Measurements from ENCODE around the gene SDSL. TPM values are rescaled to one million over a fixed set of nuclear protein-coding genes. Genes with fewer than 3 reads are reported as not detected.

Gene SDSL
- total and polyA plus RNA-seq, 4 donors, result 3.0 to 25.8 (median 13.0) TPM

GRCh38 chr12:113474635-113475436, 52.7 kb downstream of the SDSL start:
- H3K4me3 ChIP-seq, result no peak overlapping the region
- 4 to 5% methylated on average over 19 of the region's 19 CpGs for WGBS, 2 donors
- no peak for DNase-seq

DNA sequence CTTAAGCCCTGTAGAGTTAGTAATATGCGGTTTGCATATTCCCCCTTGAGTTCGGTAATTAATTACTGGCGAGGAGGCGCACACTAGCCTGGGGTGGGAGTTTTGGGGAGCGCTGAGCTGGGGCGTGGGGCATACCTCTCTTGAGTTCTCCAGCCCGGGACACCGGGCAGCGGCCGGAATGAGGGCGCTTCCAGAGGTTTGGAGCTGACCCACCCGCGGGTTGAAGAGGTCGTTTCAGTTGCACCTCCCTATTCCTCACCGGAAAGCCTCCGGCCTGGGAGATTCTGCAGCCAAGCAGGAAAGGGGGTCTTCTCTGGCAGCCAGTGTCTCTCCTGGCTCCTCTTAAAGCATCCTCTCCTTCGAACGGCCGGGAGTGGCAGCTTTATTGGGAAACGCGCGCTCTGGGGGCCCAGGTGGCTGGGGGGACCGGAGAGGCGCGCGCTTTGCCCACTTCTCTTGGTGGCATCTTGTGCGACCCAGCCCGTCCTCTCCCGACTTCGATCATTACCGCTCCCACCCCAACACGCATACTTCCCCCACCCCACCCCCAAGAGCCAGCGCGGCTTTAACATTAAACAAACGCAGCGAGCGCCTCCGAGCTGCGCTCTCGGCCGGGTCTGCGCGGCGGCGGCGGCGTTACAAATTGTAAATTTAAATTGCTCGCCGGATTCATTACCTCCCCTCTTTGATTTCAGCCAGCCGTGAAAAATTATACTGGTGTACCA, 53.4 kb downstream of the SDSL start:
- no peak for ATAC-seq (ENCODE audit: insufficient read depth, low FRiP score)
- H3K36me3 ChIP-seq (ENCODE audit: control insufficient read depth in 4 of 4, insufficient read depth in 4 of 4, low read length in 4 of 4), result no peaks in the 10 kb centered on the region
- H3K9ac ChIP-seq (ENCODE audit: insufficient read depth in 1 of 2, low read length in 2 of 2), result no peak overlapping the region
- no peak for DNase-seq
- H3K9me3 ChIP-seq (ENCODE audit: control insufficient read depth in 4 of 4, insufficient read depth in 3 of 4, low read length in 3 of 4), result peaks cover 0 to 8% (median 0%) of the 10 kb centered on the region in 4 donors
- no peak overlapping the region for H3K4me3 ChIP-seq
- TF ChIP-seq, protein P1, sequence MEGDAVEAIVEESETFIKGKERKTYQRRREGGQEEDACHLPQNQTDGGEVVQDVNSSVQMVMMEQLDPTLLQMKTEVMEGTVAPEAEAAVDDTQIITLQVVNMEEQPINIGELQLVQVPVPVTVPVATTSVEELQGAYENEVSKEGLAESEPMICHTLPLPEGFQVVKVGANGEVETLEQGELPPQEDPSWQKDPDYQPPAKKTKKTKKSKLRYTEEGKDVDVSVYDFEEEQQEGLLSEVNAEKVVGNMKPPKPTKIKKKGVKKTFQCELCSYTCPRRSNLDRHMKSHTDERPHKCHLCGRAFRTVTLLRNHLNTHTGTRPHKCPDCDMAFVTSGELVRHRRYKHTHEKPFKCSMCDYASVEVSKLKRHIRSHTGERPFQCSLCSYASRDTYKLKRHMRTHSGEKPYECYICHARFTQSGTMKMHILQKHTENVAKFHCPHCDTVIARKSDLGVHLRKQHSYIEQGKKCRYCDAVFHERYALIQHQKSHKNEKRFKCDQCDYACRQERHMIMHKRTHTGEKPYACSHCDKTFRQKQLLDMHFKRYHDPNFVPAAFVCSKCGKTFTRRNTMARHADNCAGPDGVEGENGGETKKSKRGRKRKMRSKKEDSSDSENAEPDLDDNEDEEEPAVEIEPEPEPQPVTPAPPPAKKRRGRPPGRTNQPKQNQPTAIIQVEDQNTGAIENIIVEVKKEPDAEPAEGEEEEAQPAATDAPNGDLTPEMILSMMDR (IDR thresholded peaks at IDR 0.05; ENCODE audit: control extremely low read depth, extremely low read depth), result no peak
- H3K27ac ChIP-seq (ENCODE audit: low read depth in 1 of 2, low read length in 1 of 2), result no peak overlapping the region
- H3K4me1 ChIP-seq (ENCODE audit: control insufficient read depth in 5 of 5, insufficient read depth in 5 of 5, low read length in 5 of 5), result no peaks in the 10 kb centered on the region
- H3K27me3 ChIP-seq (ENCODE audit: control insufficient read depth in 3 of 3, insufficient read depth in 3 of 3, low read length in 2 of 3), result peaks cover 37 to 92% (median 71%) of the 10 kb centered on the region in 3 donors
- 2 to 3% methylated on average over 50 of the region's 50 CpGs for WGBS, 2 donors

More at GRCh38 chr12:113474635-113475436, 52.7 kb downstream of the SDSL start:
- ATAC-seq (ENCODE audit: insufficient read depth, low FRiP score), result no peak
- TF ChIP-seq, protein P1 (IDR thresholded peaks at IDR 0.05; ENCODE audit: control extremely low read depth, extremely low read depth), result no peak
- Histone ChIP-seq H3K27ac (ENCODE audit: low read depth in 1 of 2, low read length in 1 of 2) (no peak overlapping the region), H3K4me1 (ENCODE audit: control insufficient read depth in 5 of 5, insufficient read depth in 5 of 5, low read length in 5 of 5) (no peaks in the 10 kb centered on the region), H3K36me3 (ENCODE audit: control insufficient read depth in 4 of 4, insufficient read depth in 4 of 4, low read length in 4 of 4) (no peaks in the 10 kb centered on the region), H3K9me3 (ENCODE audit: control insufficient read depth in 4 of 4, insufficient read depth in 3 of 4, low read length in 3 of 4) (peaks cover 0 to 8% (median 0%) of the 10 kb centered on the region in 4 donors), H3K9ac (ENCODE audit: insufficient read depth in 1 of 2, low read length in 2 of 2) (no peak overlapping the region), H3K27me3 (ENCODE audit: control insufficient read depth in 3 of 3, insufficient read depth in 3 of 3, low read length in 2 of 3) (peaks cover 32 to 94% (median 71%) of the 10 kb centered on the region in 3 donors)

GRCh38 chr12:113476176-113476986, 54.2 kb downstream of the SDSL start:
- Histone ChIP-seq H3K9me3 (ENCODE audit: control insufficient read depth in 4 of 4, insufficient read depth in 3 of 4, low read length in 3 of 4) (peaks cover 0 to 10% (median 0%) of the 10 kb centered on the region in 4 donors), H3K27me3 (ENCODE audit: control insufficient read depth in 3 of 3, insufficient read depth in 3 of 3, low read length in 2 of 3) (peaks cover 36 to 93% (median 70%) of the 10 kb centered on the region in 3 donors), H3K36me3 (ENCODE audit: control insufficient read depth in 4 of 4, insufficient read depth in 4 of 4, low read length in 4 of 4) (no peaks in the 10 kb centered on the region), H3K4me3 (no peak overlapping the region), H3K27ac (ENCODE audit: low read depth in 1 of 2, low read length in 1 of 2) (no peak overlapping the region), H3K4me1 (ENCODE audit: control insufficient read depth in 5 of 5, insufficient read depth in 5 of 5, low read length in 5 of 5) (no peaks in the 10 kb centered on the region), H3K9ac (ENCODE audit: insufficient read depth in 1 of 2, low read length in 2 of 2) (no peak overlapping the region)
- DNase-seq, result no peak
- WGBS, 2 donors, result 2 to 3% methylated on average over 50 to 58 of the region's 58 CpGs
- TF ChIP-seq, protein P1 (IDR thresholded peaks at IDR 0.05; ENCODE audit: control extremely low read depth, extremely low read depth), result no peak
- ATAC-seq (ENCODE audit: insufficient read depth, low FRiP score), result no peak
